Measurements from ENCODE around the gene ALAS1. TPM values are rescaled to one million over a fixed set of nuclear protein-coding genes. Genes with fewer than 3 reads are reported as not detected.

The ALAS1 gene
- total RNA-seq, 4 donors from 2014 or later = 61.0 to 99.8 (median 68.4) TPM

GRCh38 chr3:52253314-52254304, 55.6 kb downstream of the ALAS1 start:
- Histone ChIP-seq H3K27ac (peak overlapping the region in 1 of 4 donors; percentile 9), H3K4me3 (no peak overlapping the region), H3K4me1 (peaks cover 12 to 14% of the 10 kb centered on the region in 2 donors), H3K9me3 (no peaks in the 10 kb centered on the region), H3K27me3 (no peaks in the 10 kb centered on the region), H3K36me3 (peaks cover 0 to 87% of the 10 kb centered on the region in 2 donors)
- TF ChIP-seq POLR2A (IDR thresholded peaks at IDR 0.05) = no peak
- no peak for TF ChIP-seq CTCF (IDR thresholded peaks at IDR 0.05 in 4 of 5, conservative IDR thresholded peaks at IDR 0.05 in 1 of 5)
- DNase-seq (peak in 1 of 2 donors; percentile 27), ATAC-seq (peak in 1 of 2 donors; percentile 29)
- intact Hi-C loops (cut with DNase I; ENCODE audit: low total_unique reads) (no loop called here), in situ Hi-C loops (cut with MboI; ENCODE audit: low sequenced_read_pairs in 4 of 4) (no loop called here)

- intact Hi-C loops (cut with DNase I; ENCODE audit: low total_unique reads) = no loop called here
- H3K4me1 ChIP-seq = peaks cover 10 to 12% of the 10 kb centered on the region in 2 donors
- in situ Hi-C loops (cut with MboI; ENCODE audit: low sequenced_read_pairs in 4 of 4) = no loop called here
Observed at GRCh38 chr3:52254608-52255007, 56.6 kb downstream of the ALAS1 start.

GRCh38 chr3:52256159-52256558, 58.2 kb downstream of the ALAS1 start:
- ATAC-seq = no peak

More at GRCh38 chr3:52254608-52255007, 56.6 kb downstream of the ALAS1 start:
- TF ChIP-seq CTCF (IDR thresholded peaks at IDR 0.05 in 4 of 5, conservative IDR thresholded peaks at IDR 0.05 in 1 of 5) = no peak
- TF ChIP-seq POLR2A (IDR thresholded peaks at IDR 0.05) = no peak
- no peak for ATAC-seq
- H3K36me3 ChIP-seq = peaks cover 4 to 97% of the 10 kb centered on the region in 2 donors
- H3K9me3 ChIP-seq = no peaks in the 10 kb centered on the region
- H3K4me3 ChIP-seq = no peak overlapping the region
- H3K27ac ChIP-seq = no peak overlapping the region
- H3K27me3 ChIP-seq = no peaks in the 10 kb centered on the region
- no peak for DNase-seq

GRCh38 chr3:52256622-52257021, 58.7 kb downstream of the ALAS1 start:
- no peak for ATAC-seq
- DNase-seq = no peak
- H3K4me1 ChIP-seq = peaks cover 4 to 6% of the 10 kb centered on the region in 2 donors
- in situ Hi-C loops (cut with MboI; ENCODE audit: low sequenced_read_pairs in 4 of 4) = no loop called here
- TF ChIP-seq POLR2A (IDR thresholded peaks at IDR 0.05) (no peak), CTCF (IDR thresholded peaks at IDR 0.05 in 4 of 5, conservative IDR thresholded peaks at IDR 0.05 in 1 of 5) (no peak)
- H3K27ac ChIP-seq = no peak overlapping the region
- intact Hi-C loops (cut with DNase I; ENCODE audit: low total_unique reads) = no loop called here
- no peaks in the 10 kb centered on the region for H3K27me3 ChIP-seq
- H3K9me3 ChIP-seq = no peaks in the 10 kb centered on the region
- H3K36me3 ChIP-seq = peaks cover 13 to 99% of the 10 kb centered on the region in 2 donors
- H3K4me3 ChIP-seq = no peak overlapping the region

More at GRCh38 chr3:52256159-52256558, 58.2 kb downstream of the ALAS1 start:
- peaks cover 9 to 10% of the 10 kb centered on the region in 2 donors for H3K4me1 ChIP-seq
- no peak for DNase-seq
- in situ Hi-C loops (cut with MboI; ENCODE audit: low sequenced_read_pairs in 4 of 4) (no loop called here), intact Hi-C loops (cut with DNase I; ENCODE audit: low total_unique reads) (no loop called here)
- no peak overlapping the region for H3K27ac ChIP-seq
- no peak overlapping the region for H3K4me3 ChIP-seq
- H3K9me3 ChIP-seq = no peaks in the 10 kb centered on the region
- H3K36me3 ChIP-seq = peaks cover 9 to 99% of the 10 kb centered on the region in 2 donors
- TF ChIP-seq POLR2A (IDR thresholded peaks at IDR 0.05) (no peak), CTCF (IDR thresholded peaks at IDR 0.05 in 4 of 5, conservative IDR thresholded peaks at IDR 0.05 in 1 of 5) (no peak)
- no peaks in the 10 kb centered on the region for H3K27me3 ChIP-seq

Data from gastrocnemius medialis (tissue), 4 donors.